Mucosa of descending colon (tissue), 3 donors: ENCODE data around the gene GAS7. TPM values are rescaled to one million over a fixed set of nuclear protein-coding genes. Genes with fewer than 3 reads are reported as not detected.

Experiments used
- ATAC-seq: fragments of 200-7000 bp; cut with Tn5 transposase; one replicate; pipeline ENCODE4 v1.9.1; 2020; ENCODE audit warnings: mild to moderate bottlenecking, moderate library complexity
- DNase-seq, 3 donors: peaks; one replicate each; pipeline ENCODE4 v3.0.0-alpha.2; 2020
- H3K36me3 ChIP-seq: fragments of 200-600 bp; one replicate; pipeline ENCODE4 v1.8.0; 2021; ENCODE audit warnings: low read depth, mild to moderate bottlenecking
- H3K4me1 ChIP-seq: fragments of 200-600 bp; one replicate; pipeline ENCODE4 v1.8.0; 2021; ENCODE audit warnings: low read depth, mild to moderate bottlenecking
- H3K4me3 ChIP-seq: fragments of 200-600 bp; one replicate; pipeline ENCODE4 v1.8.0; 2021; ENCODE audit warnings: mild to moderate bottlenecking
- H3K9me3 ChIP-seq: fragments of 200-600 bp; one replicate; pipeline ENCODE4 v1.8.0; 2021; ENCODE audit warnings: mild to moderate bottlenecking
- CTCF ChIP-seq: fragments of 200-600 bp; IDR thresholded peaks from one replicate; pipeline ENCODE4 v1.8.0; 2022; ENCODE audit warnings: antibody characterized with exemption, mild to moderate bottlenecking
- intact Hi-C, 2 donors: fragments of 100-400 bp; cut with DNase I in 1 of 2; cut with micrococcal nuclease in 1 of 2; formaldehyde crosslinking; loops; one replicate each; pipeline versions ENCODE4 v1.11.0 to v1.11.1; 2022; cut with DNase I, micrococcal nuclease
- total RNA-seq, 3 donors: library from RNA; stranded (reverse); fragmentation: NEBNext Ultra II Directional in 2 of 3; extraction: Animal tissue kit (Norgen Biotek cat#: 25700) in 2 of 3; gene quantifications; one replicate each; pipeline versions ENCODE4 v1.2.1 to v1.2.4, GENCODE V29; 2021 to 2023
- donor health status: DM: no; HTN: no; CAD: no; lungs with moderate emphysema.
- donor health status: DM: no; HTN: no; CAD: no.
- donor health status: DM: no; HTN: yes; CAD: no.

Gene GAS7
- total RNA-seq, 3 donors from 2014 or later, result 6.4 to 54.4 (median 21.6) TPM

- no peak for ATAC-seq
- no peak for TF ChIP-seq CTCF
- no peak for DNase-seq
- intact Hi-C loops, result no loop called here
- Histone ChIP-seq H3K36me3 (no peaks in the 10 kb centered on the region), H3K9me3 (no peaks in the 10 kb centered on the region), H3K4me1 (no peaks in the 10 kb centered on the region), H3K4me3 (no peak overlapping the region)
Observed at GRCh38 chr17:9912121-9913099, 286.0 kb downstream of the GAS7 start.

- Histone ChIP-seq H3K4me3 (no peak overlapping the region), H3K36me3 (no peaks in the 10 kb centered on the region), H3K9me3 (no peaks in the 10 kb centered on the region), H3K4me1 (no peaks in the 10 kb centered on the region)
- intact Hi-C loops, result no loop called here
- TF ChIP-seq CTCF, result no peak
- DNase-seq (no peak), ATAC-seq (no peak)
Observed at GRCh38 chr17:9911089-9911488, 287.3 kb downstream of the GAS7 start.

DNA sequence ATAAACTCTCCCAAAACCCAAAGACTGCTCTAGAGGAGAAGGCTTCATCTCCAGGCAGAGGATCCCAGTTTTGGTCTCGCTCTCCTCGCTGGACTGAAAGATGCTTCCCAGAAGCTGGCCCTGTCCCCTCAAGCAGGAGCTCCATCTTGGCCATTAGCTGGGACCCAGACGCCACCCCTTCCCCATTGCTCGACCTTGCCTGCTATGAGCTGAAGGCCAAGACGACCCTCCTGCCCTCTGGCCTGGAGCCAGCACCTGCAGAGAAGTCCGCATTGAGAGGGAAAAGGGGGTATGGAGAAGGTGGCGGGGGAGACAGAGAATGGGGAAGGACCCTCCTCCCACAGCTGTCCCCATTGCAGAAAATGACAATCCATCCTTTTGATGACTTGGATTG lies 289.8 kb downstream of the GAS7 start:
- ATAC-seq, result no peak
- no peak for TF ChIP-seq CTCF
- intact Hi-C loops, result no loop called here

DNA sequence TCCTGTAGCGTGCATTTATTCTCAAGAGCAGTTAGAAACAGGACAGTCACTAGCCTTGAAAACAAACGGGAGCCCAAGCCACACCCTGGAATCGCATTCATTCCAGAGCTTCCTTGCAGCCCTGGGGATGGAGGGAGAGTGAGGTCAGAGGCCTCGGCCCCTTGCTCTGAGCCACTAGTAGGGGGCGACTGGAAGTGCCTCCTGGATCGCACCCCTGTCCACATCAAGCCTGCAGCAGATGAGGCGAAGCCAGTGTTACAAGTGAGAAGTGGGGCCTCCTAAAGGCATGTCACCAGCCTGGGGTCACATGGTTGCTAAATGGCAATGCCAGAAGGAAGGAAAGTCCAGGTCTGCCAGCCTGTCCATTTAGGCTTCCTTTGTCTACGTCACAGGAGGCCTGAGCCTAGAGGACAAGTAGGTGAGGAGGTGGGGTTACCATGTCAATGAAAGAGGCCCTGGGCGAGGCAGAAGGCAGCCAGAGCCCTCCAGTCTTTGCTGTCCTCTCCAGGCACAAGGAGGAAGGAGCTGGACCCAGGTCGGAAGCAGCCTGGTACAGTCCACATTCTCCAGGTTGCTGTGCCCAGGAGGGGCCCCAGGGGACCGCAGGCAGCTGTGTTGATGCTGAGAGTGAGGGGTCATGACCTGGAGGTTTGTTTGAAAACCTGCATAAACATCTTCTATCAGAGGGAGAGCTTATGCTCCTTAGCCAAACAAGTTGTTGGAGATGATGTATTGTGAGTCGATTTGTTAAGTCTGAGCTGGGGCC lies 290.3 kb downstream of the GAS7 start:
- ATAC-seq (peak; percentile 26), DNase-seq (no peak)
- intact Hi-C loops, result no loop called here

More for the DNA sequence above, 289.8 kb downstream of the GAS7 start:
- Histone ChIP-seq H3K4me3 (no peak overlapping the region), H3K4me1 (no peaks in the 10 kb centered on the region), H3K36me3 (no peaks in the 10 kb centered on the region), H3K9me3 (no peaks in the 10 kb centered on the region)
- DNase-seq, result no peak

GRCh38 chr17:9907131-9907530 lies 291.3 kb downstream of the GAS7 start:
- intact Hi-C loops, result no loop called here
- no peak for ATAC-seq
- Histone ChIP-seq H3K4me1 (no peaks in the 10 kb centered on the region), H3K36me3 (no peaks in the 10 kb centered on the region), H3K4me3 (no peak overlapping the region), H3K9me3 (no peaks in the 10 kb centered on the region)
- DNase-seq, result no peak
- TF ChIP-seq CTCF, result no peak

More for the DNA sequence above, 290.3 kb downstream of the GAS7 start:
- H3K4me1 ChIP-seq, result no peaks in the 10 kb centered on the region
- no peak for TF ChIP-seq CTCF
- H3K36me3 ChIP-seq, result no peaks in the 10 kb centered on the region
- H3K4me3 ChIP-seq, result no peak overlapping the region
- no peaks in the 10 kb centered on the region for H3K9me3 ChIP-seq
